Trophoblast cell (in vitro differentiated cells and primary cell): ENCODE results near the gene ZDHHC8.

Experiments
- DNase-seq, 2 donors: peaks; one replicate each; pipeline ENCODE4 v3.0.0-alpha.2; 2016
- H2AFZ ChIP-seq: 2 replicates; pipeline ENCODE4 v1.6.1; 2013; ENCODE audit warnings: low read length, moderate library complexity, mild to moderate bottlenecking; ENCODE audit not compliant: insufficient read depth, poor library complexity
- H2AK5ac ChIP-seq: 2 replicates; pipeline ENCODE4 v1.6.1; 2013; ENCODE audit warnings: mild to moderate bottlenecking, low read length
- H2BK120ac ChIP-seq: 2 replicates; pipeline ENCODE4 v1.6.1; 2013; ENCODE audit warnings: low read length, mild to moderate bottlenecking, moderate library complexity; ENCODE audit not compliant: insufficient read depth, poor library complexity
- H2BK12ac ChIP-seq: 2 replicates; pipeline ENCODE4 v1.6.1; 2013; ENCODE audit warnings: mild to moderate bottlenecking, low read length, moderate library complexity
- H2BK5ac ChIP-seq: 2 replicates; pipeline ENCODE4 v1.6.1; 2013; ENCODE audit warnings: low read length, low read depth, moderate library complexity, mild to moderate bottlenecking; ENCODE audit not compliant: poor library complexity
- H3K14ac ChIP-seq: 2 replicates; pipeline ENCODE4 v1.6.1; 2013; ENCODE audit warnings: mild to moderate bottlenecking, low read length
- H3K18ac ChIP-seq: 2 replicates; pipeline ENCODE4 v1.6.1; 2013; ENCODE audit warnings: mild to moderate bottlenecking, low read length
- H3K23ac ChIP-seq: 2 replicates; pipeline ENCODE4 v1.6.1; 2013; ENCODE audit warnings: low read length
- H3K27ac ChIP-seq: 2 replicates; pipeline ENCODE4 v1.5.1; 2013; ENCODE audit warnings: low read depth, mild to moderate bottlenecking, inconsistent platforms, low read length, moderate library complexity
- H3K27me3 ChIP-seq: 2 replicates; pipeline ENCODE4 v1.6.1; 2013; ENCODE audit warnings: inconsistent platforms, mild to moderate bottlenecking, low read length, moderate library complexity; ENCODE audit not compliant: insufficient read depth
- H3K36me3 ChIP-seq, 2 experiments: 1 replicate in 1 of 2; 2 replicates in 1 of 2; pipeline ENCODE4 v1.6.1; 2013; ENCODE audit warnings: low read length in 2 of 2, mild to moderate bottlenecking in 2 of 2, moderate library complexity in 1 of 2; ENCODE audit not compliant: insufficient read depth in 2 of 2, control insufficient read depth in 1 of 2
- H3K4ac ChIP-seq: 2 replicates; pipeline ENCODE4 v1.6.1; 2013; ENCODE audit warnings: low read depth, mild to moderate bottlenecking, low read length, moderate library complexity
- H3K4me1 ChIP-seq, 2 experiments: 1 replicate in 1 of 2; 2 replicates in 1 of 2; pipeline ENCODE4 v1.6.1; 2013; ENCODE audit warnings: low read length in 2 of 2, mild to moderate bottlenecking in 2 of 2, moderate library complexity in 1 of 2; ENCODE audit not compliant: insufficient read depth in 2 of 2, control insufficient read depth in 1 of 2
- H3K4me2 ChIP-seq: 2 replicates; pipeline ENCODE4 v1.6.1; 2013; ENCODE audit warnings: inconsistent platforms, mild to moderate bottlenecking, low read length, moderate library complexity
- H3K4me3 ChIP-seq: 2 replicates; pipeline ENCODE4 v1.5.1; 2013; ENCODE audit warnings: mild to moderate bottlenecking, low read depth, low read length, inconsistent platforms
- H3K79me1 ChIP-seq: one replicate; pipeline ENCODE4 v1.6.1; 2013; ENCODE audit warnings: low read length
- H3K79me2 ChIP-seq: 2 replicates; pipeline ENCODE4 v1.6.1; 2013; ENCODE audit warnings: low read length, mild to moderate bottlenecking; ENCODE audit not compliant: control insufficient read depth, insufficient read depth, poor library complexity
- H3K9ac ChIP-seq: 2 replicates; pipeline ENCODE4 v1.6.1; 2013; ENCODE audit warnings: mild to moderate bottlenecking, low read length
- H3K9me3 ChIP-seq: 2 replicates; pipeline ENCODE4 v1.6.1; 2013; ENCODE audit warnings: low read depth, mild to moderate bottlenecking, control low read depth, inconsistent platforms, low read length; ENCODE audit not compliant: insufficient read depth
- H4K12ac ChIP-seq: 2 replicates; pipeline ENCODE4 v1.6.1; 2013; ENCODE audit warnings: low read depth, mild to moderate bottlenecking, low read length, moderate library complexity
- H4K8ac ChIP-seq: 2 replicates; pipeline ENCODE4 v1.6.1; 2013; ENCODE audit warnings: low read depth, mild to moderate bottlenecking, low read length, moderate library complexity
- H4K91ac ChIP-seq: one replicate; pipeline ENCODE4 v1.6.1; 2013; ENCODE audit warnings: low read depth, mild to moderate bottlenecking, low read length, moderate library complexity
- WGBS: extraction: QIAGEN DNeasy Blood & Tissue Kit; methylation state at CpG from one replicate; pipeline ENCODE4 v1.1.7; 2013; ENCODE audit warnings: missing lambda C conversion rate; ENCODE audit not compliant: insufficient read length, insufficient coverage; ENCODE audit errors: extremely low coverage; 5-methylcytosine and 5-hydroxymethylcytosine counted together

ZDHHC8 gene

GRCh38 chr22:20156042-20156389 is 24.4 kb downstream of the ZDHHC8 start:
- H3K79me1 ChIP-seq: no peaks in the 10 kb centered on the region
- no peaks in the 10 kb centered on the region for H3K4me1 ChIP-seq
- no peak overlapping the region for H4K12ac ChIP-seq
- H2AK5ac ChIP-seq: no peak overlapping the region
- no peak overlapping the region for H2BK120ac ChIP-seq
- no peak overlapping the region for H3K9ac ChIP-seq
- H3K4me2 ChIP-seq: no peak overlapping the region
- WGBS: no CpG with 5 or more reads among the region's 7 CpGs
- no peak overlapping the region for H4K91ac ChIP-seq
- H3K14ac ChIP-seq: no peak overlapping the region
- no peak overlapping the region for H4K8ac ChIP-seq
- no peak overlapping the region for H3K4ac ChIP-seq
- no peaks in the 10 kb centered on the region for H3K27me3 ChIP-seq
- H3K18ac ChIP-seq: no peak overlapping the region
- no peak overlapping the region for H2BK5ac ChIP-seq
- H2BK12ac ChIP-seq: no peak overlapping the region
- H3K79me2 ChIP-seq: no peaks in the 10 kb centered on the region
- no peaks in the 10 kb centered on the region for H3K9me3 ChIP-seq
- no peak overlapping the region for H3K27ac ChIP-seq
- H2AFZ ChIP-seq: no peak overlapping the region
- DNase-seq: no peak
- H3K36me3 ChIP-seq: no peaks in the 10 kb centered on the region
- no peak overlapping the region for H3K4me3 ChIP-seq
- no peak overlapping the region for H3K23ac ChIP-seq

DNA sequence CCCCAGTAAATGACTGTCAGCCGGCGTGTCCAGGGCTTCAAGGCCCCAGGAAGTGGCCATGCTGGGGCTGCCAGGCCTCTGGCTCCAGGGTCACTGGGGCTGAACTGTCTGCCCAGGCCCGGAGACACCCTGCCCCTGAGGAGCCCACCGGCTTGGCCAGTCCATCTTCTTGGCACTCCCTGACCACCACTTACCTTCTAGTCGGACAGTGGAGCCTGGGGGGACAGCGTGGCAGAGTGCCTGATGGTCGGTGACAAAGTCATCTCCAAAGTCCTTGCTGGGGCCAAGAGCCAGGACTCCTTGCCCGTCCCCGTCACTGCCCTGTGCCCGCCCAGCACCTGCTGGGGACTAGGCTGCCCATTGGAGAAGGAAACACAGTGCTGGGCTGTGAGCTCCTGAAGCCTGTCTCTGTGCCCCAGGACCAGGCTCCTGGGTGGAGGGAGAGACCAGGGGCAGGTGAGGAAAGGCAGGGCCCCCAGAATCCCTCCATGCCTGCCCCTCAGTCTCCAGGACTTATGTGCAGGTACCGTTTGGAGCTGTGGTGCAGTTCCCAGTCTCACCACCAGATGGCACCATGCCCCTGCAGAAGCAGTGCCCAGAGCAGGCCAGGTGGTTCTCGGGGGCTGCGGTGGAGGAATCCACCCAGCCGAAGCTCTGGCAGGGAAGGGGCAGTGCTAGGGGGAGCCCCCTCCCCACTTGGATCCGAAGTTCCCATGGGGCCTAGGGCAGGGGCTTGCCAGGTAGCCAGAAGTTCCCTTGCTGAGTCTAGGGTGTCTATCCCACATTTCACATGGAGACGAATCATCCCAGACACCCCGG is 25.2 kb downstream of the ZDHHC8 start:
- no peak overlapping the region for H2BK120ac ChIP-seq
- H3K4me2 ChIP-seq: no peak overlapping the region
- no peak overlapping the region for H3K18ac ChIP-seq
- H3K4ac ChIP-seq: no peak overlapping the region
- no peaks in the 10 kb centered on the region for H3K4me1 ChIP-seq
- H4K12ac ChIP-seq: no peak overlapping the region
- H4K8ac ChIP-seq: no peak overlapping the region
- no peaks in the 10 kb centered on the region for H3K79me1 ChIP-seq
- peak; percentile 54 to 83 for DNase-seq
- H3K23ac ChIP-seq: no peak overlapping the region
- no peak overlapping the region for H2AK5ac ChIP-seq
- WGBS: no CpG with 5 or more reads among the region's 17 CpGs
- no peaks in the 10 kb centered on the region for H3K27me3 ChIP-seq
- no peak overlapping the region for H2BK12ac ChIP-seq
- H2AFZ ChIP-seq: no peak overlapping the region
- H3K4me3 ChIP-seq: no peak overlapping the region
- no peaks in the 10 kb centered on the region for H3K9me3 ChIP-seq
- no peak overlapping the region for H3K27ac ChIP-seq
- H2BK5ac ChIP-seq: no peak overlapping the region
- H3K14ac ChIP-seq: no peak overlapping the region
- H4K91ac ChIP-seq: no peak overlapping the region
- H3K9ac ChIP-seq: no peak overlapping the region
- H3K36me3 ChIP-seq: no peaks in the 10 kb centered on the region
- no peaks in the 10 kb centered on the region for H3K79me2 ChIP-seq

GRCh38 chr22:20157430-20158183 is 26.0 kb downstream of the ZDHHC8 start:
- H3K27me3 ChIP-seq: no peaks in the 10 kb centered on the region
- no peaks in the 10 kb centered on the region for H3K36me3 ChIP-seq
- H3K9ac ChIP-seq: no peak overlapping the region
- no peak overlapping the region for H3K23ac ChIP-seq
- no peaks in the 10 kb centered on the region for H3K79me1 ChIP-seq
- no peak overlapping the region for H2BK5ac ChIP-seq
- no peak overlapping the region for H3K14ac ChIP-seq
- H2AK5ac ChIP-seq: no peak overlapping the region
- no peak overlapping the region for H4K12ac ChIP-seq
- no peak for DNase-seq
- no peak overlapping the region for H2BK120ac ChIP-seq
- H3K79me2 ChIP-seq: no peaks in the 10 kb centered on the region
- H3K27ac ChIP-seq: no peak overlapping the region
- no peak overlapping the region for H3K4me3 ChIP-seq
- H2AFZ ChIP-seq: no peak overlapping the region
- H3K18ac ChIP-seq: no peak overlapping the region
- no peak overlapping the region for H3K4ac ChIP-seq
- no peak overlapping the region for H4K91ac ChIP-seq
- no peak overlapping the region for H2BK12ac ChIP-seq
- no CpG with 5 or more reads among the region's 15 CpGs for WGBS
- H4K8ac ChIP-seq: no peak overlapping the region
- H3K4me1 ChIP-seq: no peaks in the 10 kb centered on the region
- no peak overlapping the region for H3K4me2 ChIP-seq
- H3K9me3 ChIP-seq: peaks cover 2% of the 10 kb centered on the region

- no peak overlapping the region for H3K4me3 ChIP-seq
- no peak overlapping the region for H3K4me2 ChIP-seq
- no peak for DNase-seq
- H2BK5ac ChIP-seq: no peak overlapping the region
- no peak overlapping the region for H3K18ac ChIP-seq
- no peak overlapping the region for H3K14ac ChIP-seq
- H4K8ac ChIP-seq: no peak overlapping the region
- no peaks in the 10 kb centered on the region for H3K79me2 ChIP-seq
- no peaks in the 10 kb centered on the region for H3K36me3 ChIP-seq
- H3K9me3 ChIP-seq: peaks cover 2% of the 10 kb centered on the region
- no peak overlapping the region for H3K9ac ChIP-seq
- no peak overlapping the region for H2BK120ac ChIP-seq
- WGBS: no CpG with 5 or more reads among the region's 15 CpGs
- H2AFZ ChIP-seq: no peak overlapping the region
- H2AK5ac ChIP-seq: no peak overlapping the region
- H3K79me1 ChIP-seq: no peaks in the 10 kb centered on the region
- no peaks in the 10 kb centered on the region for H3K27me3 ChIP-seq
- no peak overlapping the region for H4K91ac ChIP-seq
- H3K23ac ChIP-seq: no peak overlapping the region
- H3K4me1 ChIP-seq: no peaks in the 10 kb centered on the region
- no peak overlapping the region for H3K4ac ChIP-seq
- H3K27ac ChIP-seq: no peak overlapping the region
- H4K12ac ChIP-seq: no peak overlapping the region
- no peak overlapping the region for H2BK12ac ChIP-seq
Observed at GRCh38 chr22:20158391-20159036, 26.9 kb downstream of the ZDHHC8 start.
